HEK293T (cell line): Measurements from ENCODE around the gene STOML3.

Experiments used
- ARNT ChIP-seq: fragments of 450-650 bp; IDR thresholded peaks from 2 replicates; pipeline ENCODE4 v1.6.1; 2017; ENCODE audit warnings: mild to moderate bottlenecking
- BHLHE40 ChIP-seq: fragments of 450-650 bp; IDR thresholded peaks from 2 replicates; pipeline ENCODE4 v1.6.1; 2016; ENCODE audit warnings: mild to moderate bottlenecking, moderate library complexity, borderline replicate concordance
- CTBP1 ChIP-seq: fragments of 450-650 bp; IDR thresholded peaks from 2 replicates; pipeline ENCODE4 v1.6.1; 2016; ENCODE audit warnings: borderline replicate concordance
- ELF4 ChIP-seq: fragments of 450-650 bp; IDR thresholded peaks from 2 replicates; pipeline ENCODE4 v1.6.1; 2017; ENCODE audit warnings: antibody characterized with exemption
- FOXK2 ChIP-seq: fragments of 450-650 bp; IDR thresholded peaks from 2 replicates; pipeline ENCODE4 v1.6.1; 2016; ENCODE audit warnings: mild to moderate bottlenecking
- HDGF ChIP-seq: fragments of 450-650 bp; IDR thresholded peaks from 2 replicates; pipeline ENCODE4 v1.6.1; 2017; ENCODE audit warnings: antibody characterized with exemption, borderline replicate concordance
- L3MBTL2 ChIP-seq: fragments of 450-650 bp; conservative IDR thresholded peaks from 2 replicates; pipeline ENCODE4 v1.6.1; 2016; ENCODE audit warnings: mild to moderate bottlenecking
- LEF1 ChIP-seq: fragments of 450-650 bp; IDR thresholded peaks from 2 replicates; pipeline ENCODE4 v1.6.1; 2017; ENCODE audit warnings: mild to moderate bottlenecking, borderline replicate concordance
- NFRKB ChIP-seq: fragments of 450-650 bp; IDR thresholded peaks from 2 replicates; pipeline ENCODE4 v1.6.1; 2016; ENCODE audit warnings: mild to moderate bottlenecking, moderate library complexity
- SP1 ChIP-seq: fragments of 450-650 bp; IDR thresholded peaks from 2 replicates; pipeline ENCODE4 v1.6.1; 2017
- SUZ12 ChIP-seq: fragments of 450-650 bp; IDR thresholded peaks from 2 replicates; pipeline ENCODE4 v1.6.1; 2016; ENCODE audit warnings: mild to moderate bottlenecking
- TARDBP ChIP-seq: fragments of 450-650 bp; IDR thresholded peaks from 2 replicates; pipeline ENCODE4 v1.6.1; 2016
- ZNF384 ChIP-seq: fragments of 450-650 bp; IDR thresholded peaks from 2 replicates; pipeline ENCODE4 v1.6.1; 2016
- TF ChIP-seq, protein P1 (sequence below): fragments of 450-650 bp; IDR thresholded peaks from 2 replicates; pipeline ENCODE4 v1.6.1; 2016

DNA sequence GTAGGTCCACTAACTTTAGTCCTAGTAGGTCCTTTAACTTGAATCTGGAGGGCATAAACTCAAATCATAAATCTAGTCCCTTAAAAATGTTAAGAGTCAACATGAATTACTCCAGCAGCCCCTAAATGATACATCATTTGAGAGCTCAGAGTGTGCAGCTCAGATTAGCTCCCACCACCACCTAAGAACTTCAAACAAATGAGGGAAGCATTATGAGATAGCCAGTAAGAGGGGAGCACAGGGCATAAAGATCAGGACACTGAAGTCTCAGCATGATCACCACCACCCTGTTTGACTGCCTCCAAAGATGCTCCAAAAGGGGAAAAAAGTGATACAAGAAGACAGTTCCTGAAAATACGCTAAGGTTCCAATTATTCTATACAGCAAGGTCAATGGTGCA, 41.5 kb upstream of the STOML3 start:
- TF ChIP-seq HDGF (no peak), BHLHE40 (no peak), ELF4 (no peak), SP1 (no peak), ZNF384 (no peak), TARDBP (no peak), FOXK2 (no peak), ARNT (no peak), LEF1 (no peak), NFRKB (no peak), CTBP1 (no peak), SUZ12 (no peak), L3MBTL2 (no peak)
- TF ChIP-seq, protein P1, sequence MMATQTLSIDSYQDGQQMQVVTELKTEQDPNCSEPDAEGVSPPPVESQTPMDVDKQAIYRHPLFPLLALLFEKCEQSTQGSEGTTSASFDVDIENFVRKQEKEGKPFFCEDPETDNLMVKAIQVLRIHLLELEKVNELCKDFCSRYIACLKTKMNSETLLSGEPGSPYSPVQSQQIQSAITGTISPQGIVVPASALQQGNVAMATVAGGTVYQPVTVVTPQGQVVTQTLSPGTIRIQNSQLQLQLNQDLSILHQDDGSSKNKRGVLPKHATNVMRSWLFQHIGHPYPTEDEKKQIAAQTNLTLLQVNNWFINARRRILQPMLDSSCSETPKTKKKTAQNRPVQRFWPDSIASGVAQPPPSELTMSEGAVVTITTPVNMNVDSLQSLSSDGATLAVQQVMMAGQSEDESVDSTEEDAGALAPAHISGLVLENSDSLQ: no peak
